ENCODE data around the gene GALNT9.
"Not testable (repeated sequence)": the region's sequence is repeated elsewhere in the genome, so short reads cannot be mapped to it uniquely, and the experiment has no call there.

The GALNT9 gene

GRCh38 chr12:132228476-132229192, 100.8 kb downstream of the GALNT9 start:
- no peak for DNase-seq

- no peak for DNase-seq
Observed at GRCh38 chr12:132227782-132228475, 101.5 kb downstream of the GALNT9 start.

GRCh38 chr12:132227118-132227517, 102.3 kb downstream of the GALNT9 start:
- DNase-seq: no peak

- no peak for DNase-seq
Observed at GRCh38 chr12:132226604-132227003, 102.8 kb downstream of the GALNT9 start.

GRCh38 chr12:132225214-132225613, 104.2 kb downstream of the GALNT9 start:
- DNase-seq: no peak

GRCh38 chr12:132224484-132224883, 104.9 kb downstream of the GALNT9 start:
- no peak for DNase-seq

- no peak for DNase-seq
Observed at GRCh38 chr12:132222808-132223173, 106.6 kb downstream of the GALNT9 start.

GRCh38 chr12:132222096-132222807, 107.1 kb downstream of the GALNT9 start:
- no peak for DNase-seq

- DNase-seq: not testable (repeated sequence)
Observed at GRCh38 chr12:132219761-132220160, 109.6 kb downstream of the GALNT9 start.

- no peak for DNase-seq
Observed at GRCh38 chr12:132219323-132219722, 110.1 kb downstream of the GALNT9 start.

- DNase-seq: peak; percentile 29
Observed at GRCh38 chr12:132218915-132219314, 110.5 kb downstream of the GALNT9 start.

- no peak for DNase-seq
Observed at GRCh38 chr12:132218527-132218875, 110.9 kb downstream of the GALNT9 start.

- DNase-seq: no peak
Observed at GRCh38 chr12:132217800-132218526, 111.4 kb downstream of the GALNT9 start.

- no peak for DNase-seq
Observed at GRCh38 chr12:132217371-132217770, 112.0 kb downstream of the GALNT9 start.

GRCh38 chr12:132216354-132216987, 112.9 kb downstream of the GALNT9 start:
- no peak for DNase-seq

GRCh38 chr12:132215299-132215989, 113.9 kb downstream of the GALNT9 start:
- DNase-seq: no peak

GRCh38 chr12:132214891-132215290, 114.5 kb downstream of the GALNT9 start:
- DNase-seq: no peak

- no peak for DNase-seq
Observed at GRCh38 chr12:132214161-132214476, 115.3 kb downstream of the GALNT9 start.

- DNase-seq: no peak
Observed at GRCh38 chr12:132213359-132214160, 115.8 kb downstream of the GALNT9 start.

- DNase-seq: no peak
Observed at GRCh38 chr12:132211816-132212215, 117.6 kb downstream of the GALNT9 start.

- no peak for DNase-seq
Observed at GRCh38 chr12:132211326-132211725, 118.1 kb downstream of the GALNT9 start.

Data from NCI-H1694 treated with DMSO at 0.1 percent for 48 hours (cell line).